Adipose tissue (tissue), 3 donors: Measurements from ENCODE around the gene MED27. TPM values are rescaled to one million over a fixed set of nuclear protein-coding genes. Genes with fewer than 3 reads are reported as not detected.
"Not testable (repeated sequence)": the region's sequence is repeated elsewhere in the genome, so short reads cannot be mapped to it uniquely, and the experiment has no call there.

Experiments
- H3K27ac ChIP-seq: one replicate; pipeline ENCODE4 v1.5.1; 2013; ENCODE audit warnings: low read depth, low read length
- WGBS, 3 donors: extraction: QIAGEN DNeasy Blood & Tissue Kit; methylation state at CpG; one replicate each; pipeline ENCODE4 v1.1.7; 2013; 5-methylcytosine and 5-hydroxymethylcytosine counted together
- polyA plus RNA-seq, 3 donors: library from polyadenylated mRNA; stranded (reverse); fragments of 200-250 nt; gene quantifications; one replicate each; pipeline ENCODE4 v1.2.3, GENCODE V29; 2013
- donor health status: healthy with polysubstance abuse.
- donor health status: Bipolar disorder and iron deficiency.
- donor health status: healthy.

Gene MED27
- polyA plus RNA-seq, 3 donors: 6.7 to 15.3 (median 13.0) TPM

- 90 to 96% (median 90%) methylated on average over 7 of the region's 7 CpGs for WGBS, 3 donors
- no peak overlapping the region for H3K27ac ChIP-seq
These were observed 51.7 kb downstream of the MED27 start for GRCh38 chr9:132027752-132028663.

- no peak overlapping the region for H3K27ac ChIP-seq
- whole genome bisulfite sequencing, 3 donors: 93 to 97% (median 94%) methylated on average over 12 of the region's 12 CpGs
These were observed 52.6 kb downstream of the MED27 start for GRCh38 chr9:132026932-132027585.

- 89 to 94% (median 94%) methylated on average over 3 of the region's 3 CpGs for WGBS, 3 donors
- H3K27ac ChIP-seq: no peak overlapping the region
These were observed 53.9 kb downstream of the MED27 start for GRCh38 chr9:132025766-132026165.

- WGBS, 3 donors: 61 to 86% (median 77%) methylated on average over 7 of the region's 7 CpGs
- no peak overlapping the region for H3K27ac ChIP-seq
These were observed 55.1 kb downstream of the MED27 start for GRCh38 chr9:132024589-132024988.

- H3K27ac ChIP-seq: no peak overlapping the region
- 76 to 86% (median 77%) methylated on average over 5 of the region's 5 CpGs for WGBS, 3 donors
These were observed 56.1 kb downstream of the MED27 start for GRCh38 chr9:132023419-132024180.

GRCh38 chr9:132020820-132021510 lies 58.7 kb downstream of the MED27 start:
- WGBS, 3 donors: 64 to 68% (median 64%) methylated on average over 4 of the region's 4 CpGs

GRCh38 chr9:132020272-132020671 lies 59.4 kb downstream of the MED27 start:
- H3K27ac ChIP-seq: no peak overlapping the region
- 94 to 97% (median 95%) methylated on average over 2 of the region's 2 CpGs for WGBS, 3 donors

More at GRCh38 chr9:132020820-132021510, 58.7 kb downstream of the MED27 start:
- no peak overlapping the region for H3K27ac ChIP-seq

- no peak overlapping the region for H3K27ac ChIP-seq
- 89 to 93% (median 90%) methylated on average over 7 of the region's 7 CpGs for WGBS, 3 donors
These were observed 60.0 kb downstream of the MED27 start for GRCh38 chr9:132019702-132020101.

GRCh38 chr9:132018957-132019405 lies 60.7 kb downstream of the MED27 start:
- H3K27ac ChIP-seq: no peak overlapping the region
- WGBS, 3 donors: 36 to 60% (median 56%) methylated on average over 3 of the region's 3 CpGs

- WGBS, 3 donors: 73 to 87% (median 80%) methylated on average over 3 of the region's 3 CpGs
- no peak overlapping the region for H3K27ac ChIP-seq
These were observed 63.2 kb downstream of the MED27 start for GRCh38 chr9:132016456-132016855.

- no peak overlapping the region for H3K27ac ChIP-seq
- 96 to 98% (median 98%) methylated on average over 3 of the region's 3 CpGs for WGBS, 3 donors
These were observed 63.8 kb downstream of the MED27 start for GRCh38 chr9:132015866-132016265.

- WGBS, 3 donors: 66 to 75% (median 66%) methylated on average over 4 of the region's 4 CpGs
- H3K27ac ChIP-seq: no peak overlapping the region
These were observed 65.4 kb downstream of the MED27 start for GRCh38 chr9:132014218-132014805.

GRCh38 chr9:132012704-132013357 lies 66.8 kb downstream of the MED27 start:
- WGBS, 3 donors: 78 to 96% (median 95%) methylated on average over 7 of the region's 7 CpGs
- no peak overlapping the region for H3K27ac ChIP-seq

- 86 to 89% (median 87%) methylated on average over 3 of the region's 3 CpGs for WGBS, 3 donors
These were observed 67.8 kb downstream of the MED27 start for GRCh38 chr9:132011896-132012295.

GRCh38 chr9:132011309-132011708 lies 68.4 kb downstream of the MED27 start:
- H3K27ac ChIP-seq: no peak overlapping the region
- WGBS, 3 donors: 86 to 97% (median 94%) methylated on average over 2 of the region's 2 CpGs

More at GRCh38 chr9:132011896-132012295, 67.8 kb downstream of the MED27 start:
- H3K27ac ChIP-seq: no peak overlapping the region

- not testable (repeated sequence) for H3K27ac ChIP-seq
- WGBS, 3 donors: 80 to 92% (median 83%) methylated on average over 2 of the region's 2 CpGs
These were observed 69.5 kb downstream of the MED27 start for GRCh38 chr9:132010201-132010600.
